DND-41 (cell line): ENCODE measurements around the gene TENT5C.

Source experiments
- ATAC-seq: fragments of 200-7000 bp; cut with Tn5 transposase; 3 replicates; pipeline ENCODE4 v1.9.1; 2021; ENCODE audit warnings: low read depth; ENCODE audit not compliant: insufficient read depth
- DNase-seq: peaks from one replicate; pipeline ENCODE4 v3.0.0-alpha.2; 2020
- H2AFZ ChIP-seq: 2 replicates; pipeline ENCODE4 v1.6.0; 2012; ENCODE audit warnings: low read depth, low read length
- H3K27ac ChIP-seq: 2 replicates; pipeline ENCODE4 v1.5.1; 2012; ENCODE audit warnings: low read length, inconsistent platforms
- H3K27me3 ChIP-seq: fragments of 200-600 bp; sonication (generic); 2 replicates; pipeline ENCODE4 v1.6.0; 2012; ENCODE audit warnings: low read length, mild to moderate bottlenecking, inconsistent platforms; ENCODE audit not compliant: insufficient read depth, poor library complexity
- H3K36me3 ChIP-seq: 2 replicates; pipeline ENCODE4 v1.5.1; 2012; ENCODE audit warnings: low read length, inconsistent platforms; ENCODE audit not compliant: insufficient read depth
- H3K4me1 ChIP-seq: 2 replicates; pipeline ENCODE4 v1.5.1; 2012; ENCODE audit warnings: mild to moderate bottlenecking, low read length; ENCODE audit not compliant: insufficient read depth
- H3K4me2 ChIP-seq: 2 replicates; pipeline ENCODE4 v1.6.0; 2012; ENCODE audit warnings: mild to moderate bottlenecking, moderate library complexity, low read length, inconsistent platforms; ENCODE audit not compliant: insufficient read depth
- H3K4me3 ChIP-seq, 2 experiments: fragments of 200-600 bp in 1 of 2; shearing (Covaris generic) in 1 of 2; 2 replicates each; pipeline ENCODE4 v1.5.1; 2012 to 2016; ENCODE audit warnings: inconsistent platforms in 2 of 2, low read length in 2 of 2, mild to moderate bottlenecking in 2 of 2, low read depth in 1 of 2, moderate library complexity in 1 of 2
- H3K79me2 ChIP-seq: 2 replicates; pipeline ENCODE4 v1.6.0; 2012; ENCODE audit warnings: low read length, inconsistent platforms; ENCODE audit not compliant: insufficient read depth
- H3K9ac ChIP-seq: 2 replicates; pipeline ENCODE4 v1.6.0; 2012; ENCODE audit warnings: low read depth, mild to moderate bottlenecking, inconsistent platforms, low read length, moderate library complexity
- H3K9me3 ChIP-seq: 2 replicates; pipeline ENCODE4 v1.5.1; 2012; ENCODE audit warnings: low read length, moderate library complexity, mild to moderate bottlenecking, inconsistent platforms; ENCODE audit not compliant: insufficient read depth, severe bottlenecking
- H4K20me1 ChIP-seq: 2 replicates; pipeline ENCODE4 v1.6.0; 2012; ENCODE audit warnings: low read length; ENCODE audit not compliant: insufficient read depth
- CTCF ChIP-seq: IDR thresholded peaks from 2 replicates; pipeline ENCODE4 v1.5.1; 2012; ENCODE audit warnings: borderline replicate concordance, low read length, moderate library complexity, mild to moderate bottlenecking; ENCODE audit not compliant: poor library complexity, severe bottlenecking; ENCODE audit errors: extremely low read depth
- EZH2 ChIP-seq: IDR thresholded peaks from 3 replicates; pipeline ENCODE4 v1.6.1; 2012; ENCODE audit warnings: borderline replicate concordance, low read depth, mild to moderate bottlenecking, moderate library complexity, low read length, inconsistent platforms; ENCODE audit not compliant: severe bottlenecking

The TENT5C gene

GRCh38 chr1:117651616-117652015 is 45.8 kb downstream of the TENT5C start:
- ATAC-seq: no peak

GRCh38 chr1:117652421-117652820 is 46.6 kb downstream of the TENT5C start:
- H3K9ac ChIP-seq: no peak overlapping the region
- no peak overlapping the region for H3K27ac ChIP-seq
- no peak overlapping the region for H3K4me2 ChIP-seq
- no peak overlapping the region for H2AFZ ChIP-seq
- DNase-seq (no peak), ATAC-seq (no peak)
- H3K4me3 ChIP-seq: no peak overlapping the region
- no peak for TF ChIP-seq CTCF
- TF ChIP-seq EZH2: no peak
- peaks cover 53% of the 10 kb centered on the region for H3K4me1 ChIP-seq
- no peaks in the 10 kb centered on the region for H3K79me2 ChIP-seq
- H3K36me3 ChIP-seq: no peaks in the 10 kb centered on the region
- H4K20me1 ChIP-seq: peaks cover 37% of the 10 kb centered on the region
- no peaks in the 10 kb centered on the region for H3K27me3 ChIP-seq
- no peaks in the 10 kb centered on the region for H3K9me3 ChIP-seq

More at GRCh38 chr1:117651616-117652015, 45.8 kb downstream of the TENT5C start:
- Histone ChIP-seq H3K4me1 (peaks cover 45% of the 10 kb centered on the region), H3K9me3 (no peaks in the 10 kb centered on the region), H3K27me3 (no peaks in the 10 kb centered on the region), H3K4me2 (no peak overlapping the region), H3K27ac (no peak overlapping the region), H3K9ac (no peak overlapping the region), H3K36me3 (no peaks in the 10 kb centered on the region), H2AFZ (no peak overlapping the region), H4K20me1 (peaks cover 30% of the 10 kb centered on the region), H3K79me2 (no peaks in the 10 kb centered on the region), H3K4me3 (no peak overlapping the region)
- TF ChIP-seq CTCF (no peak), EZH2 (no peak)
- DNase-seq: no peak

- no peaks in the 10 kb centered on the region for H3K79me2 ChIP-seq
- no peaks in the 10 kb centered on the region for H3K36me3 ChIP-seq
- DNase-seq: no peak
- TF ChIP-seq CTCF (no peak), EZH2 (no peak)
- H3K9me3 ChIP-seq: no peaks in the 10 kb centered on the region
- H4K20me1 ChIP-seq: peaks cover 40% of the 10 kb centered on the region
- H3K27ac ChIP-seq: no peak overlapping the region
- peaks cover 59% of the 10 kb centered on the region for H3K4me1 ChIP-seq
- H2AFZ ChIP-seq: no peak overlapping the region
- no peak for ATAC-seq
- no peak overlapping the region for H3K4me2 ChIP-seq
- H3K27me3 ChIP-seq: no peaks in the 10 kb centered on the region
- no peak overlapping the region for H3K4me3 ChIP-seq
- H3K9ac ChIP-seq: no peak overlapping the region
These were observed 47.3 kb downstream of the TENT5C start for GRCh38 chr1:117653195-117653594.
